Measurements from ENCODE around the gene PPWD1. TPM values are rescaled to one million over a fixed set of nuclear protein-coding genes. Genes with fewer than 3 reads are reported as not detected.

Gene PPWD1
- total RNA-seq, 4 donors from 2014 or later = 22.3 to 85.9 (median 46.1) TPM

GRCh38 chr5:65555287-65555686 lies 7.8 kb upstream of the PPWD1 start:
- H3K4me1 ChIP-seq = no peaks in the 10 kb centered on the region
- no peaks in the 10 kb centered on the region for H3K27me3 ChIP-seq
- H3K4me3 ChIP-seq = no peak overlapping the region
- H3K36me3 ChIP-seq = no peaks in the 10 kb centered on the region
- H3K9me3 ChIP-seq = no peaks in the 10 kb centered on the region
- H3K27ac ChIP-seq = no peak overlapping the region
- TF ChIP-seq EP300 (IDR thresholded peaks at IDR 0.05) = no peak
- TF ChIP-seq POLR2AphosphoS5 (IDR thresholded peaks at IDR 0.05) = no peak
- no peak for TF ChIP-seq POLR2A (IDR thresholded peaks at IDR 0.05)
- no peak for TF ChIP-seq CTCF (IDR thresholded peaks at IDR 0.05)
- ATAC-seq = no peak

- Histone ChIP-seq H3K27ac (no peak overlapping the region), H3K36me3 (no peaks in the 10 kb centered on the region), H3K9me3 (no peaks in the 10 kb centered on the region), H3K4me3 (no peak overlapping the region), H3K4me1 (no peaks in the 10 kb centered on the region), H3K27me3 (no peaks in the 10 kb centered on the region)
- TF ChIP-seq POLR2A (IDR thresholded peaks at IDR 0.05) (no peak), CTCF (IDR thresholded peaks at IDR 0.05) (no peak), EP300 (IDR thresholded peaks at IDR 0.05) (no peak), POLR2AphosphoS5 (IDR thresholded peaks at IDR 0.05) (no peak)
- 100% methylated on average over 1 of the region's 2 CpGs for WGBS, 2 donors (ENCODE audit: low coverage in 1 of 2)
- ATAC-seq = no peak
Observed at GRCh38 chr5:65556181-65556580, 6.9 kb upstream of the PPWD1 start.

- H3K4me1 ChIP-seq = no peaks in the 10 kb centered on the region
- H3K27ac ChIP-seq = no peak overlapping the region
- no peaks in the 10 kb centered on the region for H3K36me3 ChIP-seq
- ATAC-seq = no peak
- no peak for TF ChIP-seq POLR2AphosphoS5 (IDR thresholded peaks at IDR 0.05)
- TF ChIP-seq CTCF (IDR thresholded peaks at IDR 0.05) = no peak
- TF ChIP-seq EP300 (IDR thresholded peaks at IDR 0.05) = no peak
- TF ChIP-seq POLR2A (IDR thresholded peaks at IDR 0.05) = no peak
- WGBS, 2 donors (ENCODE audit: low coverage in 1 of 2) = 83 to 84% methylated on average over 3 of the region's 3 CpGs
- no peaks in the 10 kb centered on the region for H3K9me3 ChIP-seq
- H3K27me3 ChIP-seq = no peaks in the 10 kb centered on the region
- H3K4me3 ChIP-seq = no peak overlapping the region
Observed at GRCh38 chr5:65556718-65557117, 6.4 kb upstream of the PPWD1 start.

- H3K4me1 ChIP-seq = peaks cover 8 to 45% (median 15%) of the 10 kb centered on the region in 3 donors
- 5 to 11% methylated on average over 8 to 11 of the region's 11 CpGs for WGBS, 2 donors (ENCODE audit: low coverage in 1 of 2)
- no peak for TF ChIP-seq POLR2A (IDR thresholded peaks at IDR 0.05)
- no peak for TF ChIP-seq POLR2AphosphoS5 (IDR thresholded peaks at IDR 0.05)
- TF ChIP-seq CTCF (IDR thresholded peaks at IDR 0.05) = no peak
- no peak for TF ChIP-seq EP300 (IDR thresholded peaks at IDR 0.05)
- no peaks in the 10 kb centered on the region for H3K9me3 ChIP-seq
- peak overlapping the region in 3 of 4 donors; percentile 77 to 85 (median 81) for H3K27ac ChIP-seq
- peak overlapping the region; percentile 66 to 96 for H3K4me3 ChIP-seq
- H3K27me3 ChIP-seq = no peaks in the 10 kb centered on the region
- peaks cover 0 to 15% of the 10 kb centered on the region in 2 donors for H3K36me3 ChIP-seq
- no peak for ATAC-seq
Observed at GRCh38 chr5:65563777-65564176, 681 bp downstream of the PPWD1 start.

GRCh38 chr5:65566505-65566904 lies 3.4 kb downstream of the PPWD1 start:
- Histone ChIP-seq H3K4me3 (no peak overlapping the region), H3K27me3 (no peaks in the 10 kb centered on the region), H3K36me3 (peaks cover 0 to 33% of the 10 kb centered on the region in 2 donors), H3K9me3 (no peaks in the 10 kb centered on the region), H3K27ac (no peak overlapping the region), H3K4me1 (peaks cover 8 to 45% (median 15%) of the 10 kb centered on the region in 3 donors)
- 70 to 74% methylated on average over 4 to 5 of the region's 5 CpGs for WGBS, 2 donors (ENCODE audit: low coverage in 1 of 2)
- no peak for ATAC-seq
- TF ChIP-seq POLR2A (IDR thresholded peaks at IDR 0.05) = no peak
- no peak for TF ChIP-seq CTCF (IDR thresholded peaks at IDR 0.05)
- TF ChIP-seq EP300 (IDR thresholded peaks at IDR 0.05) = no peak
- no peak for TF ChIP-seq POLR2AphosphoS5 (IDR thresholded peaks at IDR 0.05)
